ENCODE measurements around the gene VPS37D. TPM values are rescaled to one million over a fixed set of nuclear protein-coding genes. Genes with fewer than 3 reads are reported as not detected.

Gene VPS37D
- total RNA-seq, 1 donor from 2014 or later, result 9.8 TPM

DNA sequence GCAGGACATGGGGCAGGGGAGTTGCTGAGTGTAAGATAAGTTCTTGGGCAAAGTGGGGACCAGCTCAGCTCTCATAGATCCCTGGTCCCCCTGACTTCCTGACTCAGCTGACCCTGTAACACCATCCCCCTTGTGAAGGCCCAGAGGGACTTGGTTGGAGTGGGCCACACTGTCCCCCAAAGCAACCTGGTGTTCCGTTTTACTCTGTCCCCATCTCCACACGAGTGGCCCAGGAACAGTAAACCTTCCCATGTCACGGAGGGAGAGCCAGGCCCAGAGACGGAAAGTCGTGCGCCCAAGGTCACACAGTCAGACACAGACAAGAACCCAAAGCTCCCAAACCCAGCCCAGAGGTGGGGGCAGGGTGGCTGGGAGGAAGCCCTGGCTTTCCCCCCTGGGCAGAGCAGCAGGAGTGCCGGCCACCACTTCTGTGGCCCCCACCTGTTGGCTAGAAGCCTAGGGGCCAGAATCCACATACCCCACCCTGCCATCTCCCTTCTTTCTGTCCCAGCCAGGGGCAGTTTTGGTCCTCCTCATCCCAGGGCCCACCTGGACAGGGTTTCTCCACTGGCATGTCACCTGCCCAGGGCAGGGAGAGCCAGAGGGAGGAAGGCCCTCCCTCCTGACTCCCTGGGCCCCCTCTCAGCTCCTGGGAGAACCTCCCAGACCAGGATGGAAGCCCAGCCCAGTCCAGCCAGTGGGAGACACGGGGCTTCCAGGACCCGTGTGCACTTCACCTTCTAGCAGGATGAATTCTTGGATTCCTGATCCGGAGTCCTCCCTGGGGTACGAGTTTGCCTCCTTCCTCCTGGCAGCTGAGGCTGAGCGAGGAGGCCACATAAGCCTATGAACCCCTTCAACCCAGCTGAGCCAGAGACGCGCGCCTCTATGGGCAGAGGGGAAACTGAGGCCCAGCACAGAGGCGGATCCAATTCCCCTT, 20.6 kb upstream of the VPS37D start:
- no peaks in the 10 kb centered on the region for H3K36me3 Mint-ChIP-seq (ENCODE audit: low read depth, unreplicated experiment)
- no peak for DNase-seq (ENCODE audit: low spot score)
- peaks cover 22% of the 10 kb centered on the region for H3K27me3 Mint-ChIP-seq (ENCODE audit: unreplicated experiment)
- H3K4me3 Mint-ChIP-seq (ENCODE audit: unreplicated experiment), result no peak overlapping the region
- no peaks in the 10 kb centered on the region for H3K9me3 Mint-ChIP-seq (ENCODE audit: unreplicated experiment)
- H3K4me1 Mint-ChIP-seq (ENCODE audit: unreplicated experiment), result peaks cover 25% of the 10 kb centered on the region
- TF ChIP-seq, protein P1, sequence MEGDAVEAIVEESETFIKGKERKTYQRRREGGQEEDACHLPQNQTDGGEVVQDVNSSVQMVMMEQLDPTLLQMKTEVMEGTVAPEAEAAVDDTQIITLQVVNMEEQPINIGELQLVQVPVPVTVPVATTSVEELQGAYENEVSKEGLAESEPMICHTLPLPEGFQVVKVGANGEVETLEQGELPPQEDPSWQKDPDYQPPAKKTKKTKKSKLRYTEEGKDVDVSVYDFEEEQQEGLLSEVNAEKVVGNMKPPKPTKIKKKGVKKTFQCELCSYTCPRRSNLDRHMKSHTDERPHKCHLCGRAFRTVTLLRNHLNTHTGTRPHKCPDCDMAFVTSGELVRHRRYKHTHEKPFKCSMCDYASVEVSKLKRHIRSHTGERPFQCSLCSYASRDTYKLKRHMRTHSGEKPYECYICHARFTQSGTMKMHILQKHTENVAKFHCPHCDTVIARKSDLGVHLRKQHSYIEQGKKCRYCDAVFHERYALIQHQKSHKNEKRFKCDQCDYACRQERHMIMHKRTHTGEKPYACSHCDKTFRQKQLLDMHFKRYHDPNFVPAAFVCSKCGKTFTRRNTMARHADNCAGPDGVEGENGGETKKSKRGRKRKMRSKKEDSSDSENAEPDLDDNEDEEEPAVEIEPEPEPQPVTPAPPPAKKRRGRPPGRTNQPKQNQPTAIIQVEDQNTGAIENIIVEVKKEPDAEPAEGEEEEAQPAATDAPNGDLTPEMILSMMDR (IDR thresholded peaks at IDR 0.05; ENCODE audit: unreplicated experiment), result no peak
- no peak overlapping the region for H3K27ac Mint-ChIP-seq (ENCODE audit: unreplicated experiment)

GRCh38 chr7:73647725-73648592, 19.7 kb upstream of the VPS37D start:
- peaks cover 25% of the 10 kb centered on the region for H3K4me1 Mint-ChIP-seq (ENCODE audit: unreplicated experiment)
- peaks cover 25% of the 10 kb centered on the region for H3K27me3 Mint-ChIP-seq (ENCODE audit: unreplicated experiment)
- no peak overlapping the region for H3K27ac Mint-ChIP-seq (ENCODE audit: unreplicated experiment)
- TF ChIP-seq, protein P1 (IDR thresholded peaks at IDR 0.05; ENCODE audit: unreplicated experiment), result no peak
- peak overlapping the region; percentile 51 for H3K4me3 Mint-ChIP-seq (ENCODE audit: unreplicated experiment)
- no peak for DNase-seq (ENCODE audit: low spot score)
- H3K36me3 Mint-ChIP-seq (ENCODE audit: low read depth, unreplicated experiment), result no peaks in the 10 kb centered on the region
- no peaks in the 10 kb centered on the region for H3K9me3 Mint-ChIP-seq (ENCODE audit: unreplicated experiment)

GRCh38 chr7:73648593-73649332, 18.9 kb upstream of the VPS37D start:
- Mint-ChIP-seq H3K4me1 (ENCODE audit: unreplicated experiment) (peaks cover 25% of the 10 kb centered on the region), H3K9me3 (ENCODE audit: unreplicated experiment) (no peaks in the 10 kb centered on the region), H3K27ac (ENCODE audit: unreplicated experiment) (no peak overlapping the region), H3K36me3 (ENCODE audit: low read depth, unreplicated experiment) (no peaks in the 10 kb centered on the region), H3K27me3 (ENCODE audit: unreplicated experiment) (peaks cover 25% of the 10 kb centered on the region), H3K4me3 (ENCODE audit: unreplicated experiment) (peak overlapping the region; percentile 51)
- TF ChIP-seq, protein P1 (IDR thresholded peaks at IDR 0.05; ENCODE audit: unreplicated experiment), result no peak
- DNase-seq (ENCODE audit: low spot score), result no peak

- peaks cover 24% of the 10 kb centered on the region for H3K27me3 Mint-ChIP-seq (ENCODE audit: unreplicated experiment)
- H3K9me3 Mint-ChIP-seq (ENCODE audit: unreplicated experiment), result no peaks in the 10 kb centered on the region
- TF ChIP-seq, protein P1 (IDR thresholded peaks at IDR 0.05; ENCODE audit: unreplicated experiment), result no peak
- no peak for DNase-seq (ENCODE audit: low spot score)
- H3K4me3 Mint-ChIP-seq (ENCODE audit: unreplicated experiment), result peak overlapping the region; percentile 34
- H3K27ac Mint-ChIP-seq (ENCODE audit: unreplicated experiment), result no peak overlapping the region
- H3K4me1 Mint-ChIP-seq (ENCODE audit: unreplicated experiment), result peaks cover 22% of the 10 kb centered on the region
- no peaks in the 10 kb centered on the region for H3K36me3 Mint-ChIP-seq (ENCODE audit: low read depth, unreplicated experiment)
Measured at GRCh38 chr7:73649576-73649975, 18.1 kb upstream of the VPS37D start.

Measured in endothelial cell (in vitro differentiated cells).